ENCODE measurements around the gene FUCA2.

FUCA2 gene

DNA sequence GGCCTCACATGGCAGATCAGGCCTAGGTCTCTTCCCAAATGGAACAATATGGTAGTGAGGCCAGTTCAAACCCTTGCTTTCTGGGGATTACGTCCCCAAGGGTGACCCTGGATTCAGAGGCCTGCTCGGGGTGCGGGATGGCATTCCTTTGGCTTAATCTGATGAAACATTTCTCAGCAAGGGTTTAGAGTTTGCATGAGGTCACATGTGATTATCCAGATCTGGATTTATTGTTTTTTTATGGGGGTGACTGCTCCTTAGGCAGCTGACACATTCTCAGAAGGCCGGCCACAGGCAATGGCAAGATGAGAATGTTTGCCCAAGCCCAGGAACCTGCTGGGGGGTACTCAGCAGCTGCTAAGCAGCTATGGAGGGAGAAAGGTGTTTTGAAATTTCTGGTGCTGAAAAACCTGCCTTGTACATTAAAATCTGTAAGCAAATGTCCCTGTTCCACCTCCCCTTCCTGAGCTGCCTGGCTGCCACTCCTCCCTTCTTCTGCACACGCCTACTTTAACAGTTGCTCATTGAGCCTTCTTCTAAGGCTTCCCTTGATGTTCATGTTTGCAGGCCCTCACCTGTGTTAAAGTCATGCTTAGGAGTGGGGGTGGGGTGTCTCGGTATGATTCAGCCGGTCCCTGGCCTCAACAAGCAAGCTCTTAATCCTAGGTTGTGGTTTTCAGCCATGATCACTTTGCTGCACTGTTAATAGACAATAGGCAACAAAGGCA, 37.9 kb upstream of the FUCA2 start:
- H3K4me1 ChIP-seq: peaks cover 0 to 7% (median 0%) of the 10 kb centered on the region in 10 experiments; a peak in 5 of 20 replicates

GRCh38 chr6:143546599-143546998, 35.1 kb upstream of the FUCA2 start:
- no peaks in the 10 kb centered on the region for H3K9me3 ChIP-seq (replicated peaks in 1 of 11)
- H3K4me2 ChIP-seq: no peak overlapping the region
- no peaks in the 10 kb centered on the region for H3K27me3 ChIP-seq
- peaks cover 0 to 8% (median 0%) of the 10 kb centered on the region in 11 experiments; a peak in 2 of 22 replicates for H3K36me3 ChIP-seq
- H3K4me3 ChIP-seq: no peak overlapping the region
- no peak overlapping the region for H3K9ac ChIP-seq
- TF ChIP-seq Cebpa-rat (IDR thresholded peaks at IDR 0.05): no peak
- peaks cover 9 to 24% (median 17%) of the 10 kb centered on the region in 10 experiments for H3K4me1 ChIP-seq
- no peak overlapping the region for H3K27ac ChIP-seq
- peaks cover 0 to 29% (median 8%) of the 10 kb centered on the region in 11 experiments; a peak in 10 of 22 replicates for H4K20me1 ChIP-seq

More for the DNA sequence above, 37.9 kb upstream of the FUCA2 start:
- H3K36me3 ChIP-seq: peaks cover 0 to 8% (median 0%) of the 10 kb centered on the region in 11 experiments; a peak in 2 of 22 replicates
- H3K4me3 ChIP-seq: no peak overlapping the region
- H3K27ac ChIP-seq: no peak overlapping the region
- no peak for TF ChIP-seq Cebpa-rat (IDR thresholded peaks at IDR 0.05)
- no peaks in the 10 kb centered on the region for H3K9me3 ChIP-seq (replicated peaks in 1 of 11)
- no peak overlapping the region for H3K4me2 ChIP-seq
- H3K27me3 ChIP-seq: no peaks in the 10 kb centered on the region
- peaks cover 0 to 13% (median 0%) of the 10 kb centered on the region in 11 experiments; a peak in 3 of 22 replicates for H4K20me1 ChIP-seq
- no peak overlapping the region for H3K9ac ChIP-seq

DNA sequence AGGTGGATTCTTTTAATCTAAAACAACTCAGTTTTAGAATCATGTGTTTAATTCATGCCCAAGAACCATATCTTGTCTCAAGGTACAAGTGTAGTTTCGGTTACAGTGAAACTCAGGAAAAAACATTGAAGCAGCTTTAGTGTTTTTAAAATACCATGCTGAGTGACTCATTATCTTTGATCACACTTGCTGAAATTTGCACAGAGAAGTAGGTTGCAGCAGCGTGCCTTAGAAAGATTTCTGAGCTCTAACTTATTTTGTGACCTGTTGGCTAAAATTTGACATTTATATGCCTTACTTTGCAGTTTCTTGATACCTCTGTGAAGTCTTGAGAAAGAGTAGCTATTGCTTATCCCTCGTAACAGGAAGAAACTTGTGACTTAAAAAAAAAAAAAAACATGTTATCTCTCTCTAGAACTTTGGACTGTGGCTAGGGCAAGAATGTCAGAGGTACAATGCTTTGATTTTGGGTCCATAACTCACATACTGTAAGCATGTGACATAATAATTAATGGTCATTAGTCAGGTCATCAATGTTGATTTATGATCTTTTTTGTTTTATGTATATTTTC, 34.5 kb upstream of the FUCA2 start:
- H3K27ac ChIP-seq: no peak overlapping the region
- H3K9ac ChIP-seq: no peak overlapping the region
- no peak overlapping the region for H3K4me2 ChIP-seq
- peaks cover 0 to 34% (median 8%) of the 10 kb centered on the region in 11 experiments; a peak in 10 of 22 replicates for H4K20me1 ChIP-seq
- TF ChIP-seq Cebpa-rat (IDR thresholded peaks at IDR 0.05): no peak
- peaks cover 0 to 8% (median 0%) of the 10 kb centered on the region in 11 experiments; a peak in 2 of 22 replicates for H3K36me3 ChIP-seq
- no peaks in the 10 kb centered on the region for H3K9me3 ChIP-seq (replicated peaks in 1 of 11)
- no peaks in the 10 kb centered on the region for H3K27me3 ChIP-seq
- H3K4me1 ChIP-seq: peaks cover 9 to 24% (median 17%) of the 10 kb centered on the region in 10 experiments
- no peak overlapping the region for H3K4me3 ChIP-seq

DNA sequence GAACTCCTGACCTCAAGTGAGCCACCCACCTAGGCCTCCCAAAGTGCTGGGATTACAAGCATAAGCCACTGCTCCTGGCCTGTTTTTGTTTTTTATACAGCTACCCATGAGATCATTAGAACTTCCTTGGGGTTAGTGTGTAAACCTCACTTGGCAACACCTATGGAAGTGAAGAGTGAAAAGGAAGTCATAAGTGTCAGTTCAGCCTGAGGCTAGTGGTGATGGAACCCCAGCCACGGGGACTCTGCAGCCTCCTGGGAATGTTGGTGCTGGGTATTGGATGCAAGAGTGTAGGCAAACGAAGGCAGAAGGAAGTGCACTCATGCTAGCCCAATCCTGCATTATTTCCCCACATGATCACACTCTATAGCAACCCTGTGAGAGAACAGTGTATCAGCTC, 33.6 kb upstream of the FUCA2 start:
- Histone ChIP-seq H3K27ac (no peak overlapping the region), H3K9me3 (replicated peaks in 1 of 11) (no peaks in the 10 kb centered on the region), H4K20me1 (peaks cover 0 to 36% (median 8%) of the 10 kb centered on the region in 11 experiments; a peak in 10 of 22 replicates), H3K27me3 (no peaks in the 10 kb centered on the region), H3K4me2 (no peak overlapping the region), H3K9ac (no peak overlapping the region), H3K4me3 (no peak overlapping the region), H3K36me3 (peaks cover 0 to 8% (median 0%) of the 10 kb centered on the region in 11 experiments; a peak in 2 of 22 replicates), H3K4me1 (peaks cover 9 to 24% (median 17%) of the 10 kb centered on the region in 10 experiments)
- no peak for TF ChIP-seq Cebpa-rat (IDR thresholded peaks at IDR 0.05)

- no peak overlapping the region for H3K9ac ChIP-seq
- H3K36me3 ChIP-seq: peaks cover 0 to 8% (median 0%) of the 10 kb centered on the region in 11 experiments; a peak in 1 of 22 replicates
- H3K4me3 ChIP-seq: no peak overlapping the region
- peaks cover 0 to 40% (median 8%) of the 10 kb centered on the region in 11 experiments; a peak in 10 of 22 replicates for H4K20me1 ChIP-seq
- peak overlapping the region; percentile 18 to 73 (median 54); a peak in 19 of 22 replicates for H3K4me2 ChIP-seq
- TF ChIP-seq Cebpa-rat (IDR thresholded peaks at IDR 0.05): no peak
- no peaks in the 10 kb centered on the region for H3K27me3 ChIP-seq
- H3K4me1 ChIP-seq: peaks cover 12 to 25% (median 18%) of the 10 kb centered on the region in 10 experiments
- H3K9me3 ChIP-seq (replicated peaks in 1 of 11): no peaks in the 10 kb centered on the region
- peak overlapping the region in 4 of 11 experiments; percentile 1 to 39 (median 24); a peak in 4 of 22 replicates for H3K27ac ChIP-seq
Measured at GRCh38 chr6:143544011-143544696, 32.6 kb upstream of the FUCA2 start.

DNA sequence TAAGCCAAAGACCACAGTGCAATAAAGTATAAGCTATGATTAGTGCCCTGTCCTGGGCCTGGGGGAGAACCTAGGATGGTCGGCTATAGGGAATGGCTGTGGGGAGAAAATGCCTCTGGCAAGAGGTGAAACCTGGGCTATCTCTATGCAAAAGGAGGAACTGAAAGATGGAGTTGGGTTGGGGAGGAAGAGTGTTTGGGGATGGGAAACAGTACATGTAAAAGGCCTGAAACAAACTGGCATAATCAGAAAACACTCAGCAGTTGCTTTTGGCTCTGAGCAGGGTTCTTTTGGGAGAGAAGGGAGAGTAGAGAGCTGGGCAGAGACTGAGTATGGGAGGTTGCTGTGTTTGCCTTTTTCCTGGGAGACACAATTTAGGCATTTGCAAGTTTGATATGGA, 31.9 kb upstream of the FUCA2 start:
- TF ChIP-seq Cebpa-rat (IDR thresholded peaks at IDR 0.05): no peak
- peaks cover 0 to 8% (median 0%) of the 10 kb centered on the region in 11 experiments; a peak in 1 of 22 replicates for H3K36me3 ChIP-seq
- peaks cover 0 to 42% (median 8%) of the 10 kb centered on the region in 11 experiments; a peak in 10 of 22 replicates for H4K20me1 ChIP-seq
- no peaks in the 10 kb centered on the region for H3K27me3 ChIP-seq
- H3K27ac ChIP-seq: peak overlapping the region in 4 of 11 experiments; percentile 1 to 39 (median 24); a peak in 4 of 22 replicates
- H3K4me3 ChIP-seq: no peak overlapping the region
- H3K9ac ChIP-seq: no peak overlapping the region; a peak in 1 of 22 replicates
- peaks cover 14 to 32% (median 24%) of the 10 kb centered on the region in 10 experiments for H3K4me1 ChIP-seq
- H3K4me2 ChIP-seq: peak overlapping the region; percentile 18 to 73 (median 54); a peak in 20 of 22 replicates
- H3K9me3 ChIP-seq (replicated peaks in 1 of 11): no peaks in the 10 kb centered on the region

- H3K9me3 ChIP-seq (replicated peaks in 1 of 11): no peaks in the 10 kb centered on the region
- H3K4me1 ChIP-seq: peaks cover 20 to 38% (median 29%) of the 10 kb centered on the region in 10 experiments
Measured at GRCh38 chr6:143542888-143543287, 31.4 kb upstream of the FUCA2 start.

DNA sequence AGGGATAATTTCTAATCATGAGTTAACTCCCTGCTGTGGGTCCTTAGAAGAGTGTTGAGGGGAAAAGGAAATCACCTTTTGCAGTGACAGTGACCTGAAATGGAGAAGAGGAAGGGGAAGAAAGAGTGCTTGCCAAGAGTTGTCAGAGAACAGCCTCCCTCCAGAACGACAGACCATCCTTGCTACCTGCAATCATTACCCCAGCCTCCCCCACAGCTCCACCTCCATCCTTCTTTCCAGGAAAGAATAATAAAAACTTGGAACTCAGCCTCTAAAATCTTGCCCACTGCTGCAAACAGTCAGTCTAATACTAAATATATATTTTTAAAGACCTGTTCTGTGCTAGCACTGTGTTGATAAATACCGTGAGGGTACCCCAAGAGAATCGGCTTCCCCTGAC, 28.7 kb upstream of the FUCA2 start:
- peaks cover 0 to 42% (median 8%) of the 10 kb centered on the region in 11 experiments; a peak in 10 of 22 replicates for H4K20me1 ChIP-seq
- H3K4me3 ChIP-seq: no peak overlapping the region
- no peaks in the 10 kb centered on the region for H3K9me3 ChIP-seq (replicated peaks in 1 of 11)
- H3K9ac ChIP-seq: no peak overlapping the region
- TF ChIP-seq Cebpa-rat (IDR thresholded peaks at IDR 0.05): no peak
- peaks cover 29 to 50% (median 38%) of the 10 kb centered on the region in 10 experiments for H3K4me1 ChIP-seq
- H3K4me2 ChIP-seq: no peak overlapping the region
- no peaks in the 10 kb centered on the region for H3K27me3 ChIP-seq
- 0 out of 22 replicates have a peak, but pooled peaks cover 0 to 5% (median 0%) of the 10 kb centered on the region in 11 experiments for H3K36me3 ChIP-seq
- H3K27ac ChIP-seq: no peak overlapping the region

More at GRCh38 chr6:143542888-143543287, 31.4 kb upstream of the FUCA2 start:
- no peak for TF ChIP-seq Cebpa-rat (IDR thresholded peaks at IDR 0.05)
- Histone ChIP-seq H3K4me2 (peak overlapping the region in 9 of 11 experiments; percentile 18 to 73 (median 54); a peak in 11 of 22 replicates), H3K27ac (no peak overlapping the region), H3K36me3 (peaks cover 0 to 8% (median 0%) of the 10 kb centered on the region in 11 experiments; a peak in 1 of 22 replicates), H3K4me3 (no peak overlapping the region), H3K9ac (no peak overlapping the region), H3K27me3 (no peaks in the 10 kb centered on the region), H4K20me1 (peaks cover 0 to 42% (median 8%) of the 10 kb centered on the region in 11 experiments; a peak in 10 of 22 replicates)
